GM18508 (cell line): ENCODE data around the gene CRADD.
"Not testable (repeated sequence)": the region's sequence is repeated elsewhere in the genome, so short reads cannot be mapped to it uniquely, and the experiment has no call there.

Experiments used
- ATAC-seq: cut with Tn5 transposase; IDR thresholded peaks from one replicate; pipeline ENCODE4 v1.9.1; 2021; ENCODE audit warnings: moderate number of reproducible peaks; ENCODE audit not compliant: insufficient read depth, unreplicated experiment

The CRADD gene

GRCh38 chr12:93911396-93911795, 234.2 kb downstream of the CRADD start:
- ATAC-seq = no peak

GRCh38 chr12:93912086-93912733, 235.0 kb downstream of the CRADD start:
- no peak for ATAC-seq

GRCh38 chr12:93913845-93914244, 236.7 kb downstream of the CRADD start:
- ATAC-seq = no peak

DNA sequence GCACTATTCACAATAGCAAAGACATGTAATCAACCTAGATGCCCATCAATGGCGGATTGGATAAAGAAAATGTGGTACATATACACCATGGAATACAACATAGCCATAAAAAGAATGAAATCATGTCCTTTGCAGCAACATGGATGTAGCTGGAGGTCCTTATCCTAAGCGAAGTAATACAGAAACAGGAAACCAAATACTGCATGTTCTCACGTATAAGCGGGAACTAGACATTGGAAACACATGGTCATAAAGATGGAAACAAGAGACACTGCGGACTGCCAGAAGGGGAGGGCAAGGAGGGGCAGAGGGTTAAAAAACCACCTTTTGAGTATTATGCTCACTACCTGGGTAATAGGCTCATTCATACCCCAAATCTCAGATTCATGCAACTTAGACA, 237.1 kb downstream of the CRADD start:
- ATAC-seq = no peak

- no peak for ATAC-seq
Measured at GRCh38 chr12:93915411-93915810, 238.2 kb downstream of the CRADD start.

GRCh38 chr12:93916402-93916801, 239.2 kb downstream of the CRADD start:
- ATAC-seq = no peak

- no peak for ATAC-seq
Measured at GRCh38 chr12:93918262-93918661, 241.1 kb downstream of the CRADD start.

GRCh38 chr12:93918900-93919299, 241.7 kb downstream of the CRADD start:
- no peak for ATAC-seq

GRCh38 chr12:93921521-93921920, 244.3 kb downstream of the CRADD start:
- ATAC-seq = no peak

DNA sequence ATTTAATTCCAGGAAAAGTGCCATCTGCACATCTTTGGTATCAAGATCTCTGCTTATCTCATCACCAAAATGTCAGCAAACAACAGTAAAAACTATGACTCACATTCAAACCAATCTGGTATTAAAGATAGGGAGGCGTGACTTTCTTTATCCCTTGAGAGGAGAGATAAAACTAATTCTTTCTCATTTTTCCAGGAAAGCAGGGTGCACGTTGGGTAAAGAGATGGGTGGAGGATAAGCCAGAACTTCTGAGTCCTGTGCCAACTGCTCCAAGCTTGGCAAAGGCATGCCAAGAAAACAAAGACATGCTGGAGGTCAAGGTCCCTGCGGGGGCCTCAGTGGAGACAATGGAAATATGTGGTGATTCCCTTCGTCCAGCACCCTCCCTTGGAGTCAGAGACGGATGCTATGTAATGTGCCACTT, 245.4 kb downstream of the CRADD start:
- no peak for ATAC-seq

- no peak for ATAC-seq
Measured at GRCh38 chr12:93924367-93924766, 247.2 kb downstream of the CRADD start.

DNA sequence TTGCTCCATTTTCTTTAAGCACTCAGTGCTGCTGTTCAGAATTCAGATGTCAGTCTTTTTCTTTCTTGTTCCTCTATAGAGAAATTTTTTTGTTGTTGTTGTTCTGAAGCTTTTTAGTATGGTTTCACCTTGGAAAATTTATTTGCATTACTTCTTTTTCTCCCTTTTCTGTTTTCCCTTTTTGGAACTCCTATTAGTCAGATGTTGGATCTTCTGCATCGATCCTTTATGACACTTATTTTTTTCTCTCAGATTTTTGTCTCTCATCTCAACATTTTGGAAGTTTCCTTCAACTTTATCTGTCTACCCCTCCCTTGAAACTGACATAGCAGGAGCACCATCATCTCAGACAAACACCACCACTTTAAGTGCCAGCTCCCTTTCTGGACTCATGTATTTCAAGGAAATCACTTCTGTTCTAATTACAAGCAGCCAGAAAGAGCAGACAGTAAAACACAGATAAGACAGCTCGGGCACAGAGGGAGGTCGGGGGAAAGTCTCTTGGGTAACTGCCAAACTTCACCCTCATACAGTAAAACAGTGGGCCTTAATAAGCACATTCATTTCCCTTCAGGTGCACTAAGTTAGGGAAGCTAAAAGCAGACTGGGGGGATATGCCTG, 248.5 kb downstream of the CRADD start:
- ATAC-seq = no peak

DNA sequence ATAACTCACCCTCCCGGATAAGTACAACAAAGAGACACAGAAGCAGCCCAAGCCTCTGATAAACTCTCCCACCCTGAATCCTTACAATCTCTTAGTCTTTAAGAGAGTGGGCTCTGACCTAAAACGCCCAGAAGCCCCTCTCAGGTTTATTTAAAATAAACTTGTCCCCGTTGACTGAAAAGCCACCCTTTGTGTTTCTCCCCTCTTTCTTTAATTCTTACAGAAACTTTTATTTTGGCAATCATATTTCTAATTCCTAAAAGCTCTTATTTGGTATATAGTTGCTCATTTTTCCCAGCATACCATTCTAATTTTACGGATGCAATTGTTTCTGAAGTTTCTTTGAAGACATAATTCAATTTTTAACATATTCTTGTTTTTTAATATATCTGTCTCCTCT, 249.1 kb downstream of the CRADD start:
- ATAC-seq = no peak

- ATAC-seq = not testable (repeated sequence)
Measured at GRCh38 chr12:93929081-93929480, 251.9 kb downstream of the CRADD start.

GRCh38 chr12:93937812-93938211, 260.6 kb downstream of the CRADD start:
- no peak for ATAC-seq

DNA sequence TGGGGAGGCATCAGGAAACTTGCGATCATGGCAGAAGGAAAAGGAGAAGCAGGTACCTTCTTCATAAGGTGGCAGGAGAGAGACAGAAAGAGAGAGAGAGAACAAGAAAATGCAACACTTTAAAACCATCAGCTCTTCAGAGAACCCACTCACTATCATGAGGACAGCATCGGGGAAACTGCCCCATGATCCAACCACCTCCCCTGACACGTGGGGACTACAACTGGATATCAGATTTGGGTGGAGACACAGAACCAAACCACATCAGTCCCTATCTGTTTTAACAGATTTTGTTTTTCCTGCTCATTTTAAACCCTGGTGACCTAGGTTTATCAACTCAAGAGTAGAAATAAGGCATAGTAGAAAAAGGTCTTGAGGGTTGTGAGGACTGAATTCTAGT, 261.1 kb downstream of the CRADD start:
- ATAC-seq = no peak

- no peak for ATAC-seq
Measured at GRCh38 chr12:93938931-93939330, 261.8 kb downstream of the CRADD start.

DNA sequence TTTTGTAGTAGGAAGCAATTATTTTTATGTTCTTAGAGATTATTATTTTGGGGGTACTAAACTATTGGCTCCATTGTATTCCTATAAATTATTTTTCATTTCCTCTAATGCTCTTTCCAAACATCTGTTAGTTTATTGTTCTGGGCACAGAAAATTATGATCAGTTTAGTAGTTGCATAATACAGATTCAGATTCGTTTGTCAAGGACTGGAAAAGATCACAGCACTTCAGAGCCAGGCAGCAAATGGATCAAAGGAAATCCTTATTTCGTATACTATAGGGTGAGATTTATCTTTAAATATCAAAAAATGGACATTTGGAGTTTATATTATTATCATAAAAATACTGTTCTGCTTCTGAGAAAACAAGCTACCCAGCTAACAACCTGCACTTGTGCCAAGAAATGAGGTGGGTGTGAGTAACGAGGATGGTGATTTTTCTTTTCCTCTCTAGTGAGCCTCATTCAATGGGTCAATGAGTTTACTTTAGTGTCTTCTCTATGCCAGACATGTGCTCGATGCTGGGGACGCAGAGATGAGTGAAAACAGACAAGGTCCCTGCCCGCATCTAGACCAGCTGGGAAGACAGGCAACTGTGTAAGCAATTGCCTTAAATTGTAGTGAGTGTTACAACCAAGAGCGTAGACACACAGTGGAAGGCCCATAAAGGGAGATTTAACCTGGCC, 262.6 kb downstream of the CRADD start:
- ATAC-seq = no peak

GRCh38 chr12:93943780-93944179, 266.6 kb downstream of the CRADD start:
- no peak for ATAC-seq

- ATAC-seq = no peak
Measured at GRCh38 chr12:93944201-93944600, 267.0 kb downstream of the CRADD start.
